Activated CD4-positive, CD25-positive, alpha-beta regulatory T cell (primary cell): Measurements from ENCODE around the gene TMEM204.
"Not testable (repeated sequence)": the region's sequence is repeated elsewhere in the genome, so short reads cannot be mapped to it uniquely, and the experiment has no call there.

Source experiments
- DNase-seq, 4 experiments: peaks; one replicate each; lab custom pipeline; 2025; lab: John Stamatoyannopoulos, UW

The TMEM204 gene

DNA sequence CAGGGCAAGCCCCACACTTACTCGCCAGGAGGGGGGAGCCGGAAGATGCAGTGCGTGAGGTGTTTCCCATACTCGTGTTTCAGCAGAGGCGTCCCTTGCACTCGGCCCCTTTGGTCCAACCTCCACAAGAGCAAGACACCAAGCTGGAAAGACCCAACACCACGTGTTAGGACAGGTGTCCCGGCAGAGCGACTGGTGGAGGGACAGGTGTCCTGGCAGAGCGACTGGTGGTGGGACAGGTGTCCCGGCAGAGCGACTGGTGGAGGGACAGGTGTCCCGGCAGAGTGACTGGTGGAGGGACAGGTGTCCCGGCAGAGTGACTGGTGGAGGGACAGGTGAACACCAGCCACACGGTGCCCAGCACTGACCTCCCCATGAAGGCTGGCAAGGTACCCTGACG, 59.0 kb downstream of the TMEM204 start:
- no peak for DNase-seq

DNA sequence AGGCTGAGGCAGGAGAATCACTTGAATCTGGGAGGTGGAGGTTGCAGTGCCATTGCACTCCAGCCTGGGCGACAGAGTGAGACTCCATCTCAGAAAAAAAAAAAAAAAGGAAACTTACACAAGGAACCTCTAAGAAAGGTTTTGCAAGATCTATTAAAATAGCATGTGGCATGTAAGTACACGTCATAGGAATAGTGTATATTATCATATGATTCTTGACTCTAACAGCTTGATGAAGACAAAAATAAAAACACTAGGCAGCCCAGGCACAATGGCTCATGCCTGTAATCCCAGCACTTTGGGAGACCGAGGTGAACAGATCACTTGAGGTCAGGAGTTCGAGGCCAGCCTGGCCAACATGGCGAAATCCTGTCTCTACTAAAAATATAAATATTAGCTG, 62.0 kb downstream of the TMEM204 start:
- not testable (repeated sequence) for DNase-seq

DNA sequence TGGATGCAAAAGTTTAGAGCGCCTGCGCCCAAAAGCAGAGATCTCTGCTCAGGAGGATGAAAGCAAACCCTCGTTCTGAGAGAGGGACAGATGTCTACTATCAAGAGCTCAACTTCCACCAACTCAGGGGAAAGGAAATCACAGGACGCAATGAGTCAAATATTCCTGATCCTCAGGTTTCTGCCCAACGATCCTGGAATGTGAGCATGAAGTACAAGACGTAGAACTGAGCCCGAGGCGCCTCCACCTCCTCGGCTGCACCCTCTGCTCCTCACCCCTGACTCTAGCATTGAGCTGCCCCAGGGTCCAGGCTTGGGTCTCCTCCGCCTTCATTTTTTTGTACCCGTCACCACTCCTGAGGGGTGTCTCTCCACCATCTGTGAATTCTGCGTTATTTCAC, 63.0 kb downstream of the TMEM204 start:
- no peak for DNase-seq

DNA sequence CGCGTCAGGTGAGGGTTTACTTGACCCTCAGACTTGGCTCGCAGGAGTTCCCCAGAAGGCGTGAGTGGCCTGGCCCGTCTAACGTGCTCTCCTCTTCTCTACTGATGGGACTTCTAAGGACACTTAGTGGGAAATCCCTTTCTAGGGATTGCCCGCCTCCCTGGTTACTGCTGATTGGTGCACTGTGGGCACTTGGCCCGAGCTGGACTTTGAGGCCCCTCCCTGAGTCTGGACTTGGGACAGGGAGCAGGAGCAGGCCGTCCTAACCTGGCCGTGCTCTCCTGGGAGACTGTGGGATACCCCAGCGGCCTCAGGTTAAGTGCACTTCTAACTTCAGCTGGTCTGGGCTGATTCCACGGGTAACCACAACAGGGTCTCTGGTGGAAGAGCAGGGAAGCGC, 63.7 kb downstream of the TMEM204 start:
- DNase-seq = no peak

DNA sequence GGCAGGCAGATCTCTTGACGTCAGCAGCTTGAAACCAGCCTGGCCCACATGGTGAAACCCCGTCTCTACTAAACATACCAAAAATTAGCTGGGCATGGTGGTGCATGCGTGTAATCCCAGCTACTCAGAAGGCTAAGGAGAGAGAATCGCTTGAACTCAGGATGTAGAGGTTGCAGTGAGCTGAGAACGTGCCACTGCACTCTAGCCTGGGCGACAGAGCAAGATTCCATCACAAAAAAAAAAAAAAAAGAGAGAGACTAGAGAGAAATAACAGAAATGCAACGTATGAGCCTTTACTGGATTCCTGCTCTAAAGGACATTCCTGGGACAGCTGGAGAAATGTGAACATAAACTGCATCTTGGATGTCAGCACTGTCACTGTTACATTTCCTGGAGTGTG, 67.6 kb downstream of the TMEM204 start:
- no peak for DNase-seq

DNA sequence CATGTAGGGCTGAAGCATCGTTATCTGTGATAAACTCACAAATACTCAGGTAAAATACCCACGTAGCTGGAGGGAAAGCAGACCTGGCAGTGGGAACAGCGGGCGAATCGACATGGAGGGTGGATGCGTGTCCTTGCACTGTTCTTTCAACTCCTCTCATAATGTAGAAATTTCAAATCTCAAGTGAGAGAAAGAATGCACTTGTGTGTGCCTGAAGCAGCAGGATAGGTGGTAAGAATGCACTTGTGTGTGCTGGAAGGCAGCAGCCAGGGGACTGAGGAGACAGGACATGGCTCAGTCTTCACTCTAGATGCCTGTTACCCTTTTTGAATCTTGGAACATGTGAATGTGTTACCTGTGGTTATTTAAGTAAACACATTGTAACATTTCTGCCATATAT, 68.0 kb downstream of the TMEM204 start:
- DNase-seq = no peak

DNA sequence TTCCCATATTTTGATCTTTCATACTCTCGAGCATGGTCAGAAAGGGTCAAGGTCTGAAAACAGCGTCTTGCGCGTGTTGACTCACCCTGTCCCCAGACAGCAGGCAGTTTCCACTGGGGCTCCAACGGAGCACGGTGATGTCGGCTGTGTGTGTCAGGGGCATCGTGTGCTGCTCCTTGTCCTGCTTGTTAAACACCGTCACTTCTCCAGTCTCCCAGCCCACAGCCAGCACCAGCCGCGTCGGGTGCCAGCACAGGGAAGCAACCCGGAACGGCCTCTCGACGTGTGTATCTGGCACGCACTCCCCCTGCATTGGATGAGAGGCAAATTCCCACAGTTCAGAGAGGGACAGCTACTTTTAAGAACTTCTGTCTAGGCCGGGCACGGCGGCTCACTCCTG, 68.8 kb downstream of the TMEM204 start:
- no peak for DNase-seq
